Measurements from ENCODE around the gene TOMT. TPM values are rescaled to one million over a fixed set of nuclear protein-coding genes. Genes with fewer than 3 reads are reported as not detected.

The TOMT gene
- polyA plus RNA-seq, 2 of the 4 experiments (the other 2 are of a cell fraction), result not detected

DNA sequence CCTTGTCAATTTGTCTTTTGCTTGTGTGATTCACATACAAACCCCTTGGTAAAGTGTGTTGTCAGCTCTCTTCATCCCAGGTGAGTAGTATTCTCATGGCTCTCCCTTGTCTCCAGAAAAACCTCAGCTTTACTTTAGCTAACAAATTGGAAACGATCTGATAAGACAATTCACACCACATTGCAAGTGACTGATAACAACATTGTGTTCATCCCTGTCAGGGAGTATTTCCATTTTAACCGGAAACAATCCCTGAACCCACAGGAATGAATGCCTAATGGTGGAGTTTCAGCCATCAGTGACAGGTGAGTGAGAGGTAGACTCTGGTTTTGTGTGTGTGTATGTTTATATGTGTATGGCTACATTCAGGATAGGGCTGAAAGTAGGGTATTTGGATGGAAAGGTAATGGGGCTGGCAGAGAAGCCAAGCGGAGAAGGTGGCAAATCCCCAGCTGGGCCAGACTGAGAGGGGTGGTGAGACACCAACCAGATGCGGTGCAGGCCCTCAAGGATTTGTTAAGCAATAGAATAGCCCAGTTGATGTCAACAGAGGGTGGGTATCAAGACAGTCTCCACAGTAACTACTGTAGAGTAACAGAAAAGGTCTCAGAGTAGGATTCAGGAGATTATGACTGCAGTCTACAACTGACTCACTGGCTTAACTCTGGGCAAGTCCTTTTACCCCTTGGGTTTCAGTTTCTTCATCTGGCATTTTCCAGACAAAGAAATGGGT lies 17.5 kb upstream of the TOMT start:
- 89% methylated on average over 4 of the region's 4 CpGs for WGBS (ENCODE audit: missing lambda C conversion rate)
- DNase-seq (ENCODE audit: low read depth in 1 of 2, low spot score in 1 of 2) (no peak), ATAC-seq (no peak), FAIRE-seq (no peak)
- TF ChIP-seq HOXB5 (CRISPR knock-in tag; IDR thresholded peaks at IDR 0.05), result no peak
- TF ChIP-seq, protein P1, sequence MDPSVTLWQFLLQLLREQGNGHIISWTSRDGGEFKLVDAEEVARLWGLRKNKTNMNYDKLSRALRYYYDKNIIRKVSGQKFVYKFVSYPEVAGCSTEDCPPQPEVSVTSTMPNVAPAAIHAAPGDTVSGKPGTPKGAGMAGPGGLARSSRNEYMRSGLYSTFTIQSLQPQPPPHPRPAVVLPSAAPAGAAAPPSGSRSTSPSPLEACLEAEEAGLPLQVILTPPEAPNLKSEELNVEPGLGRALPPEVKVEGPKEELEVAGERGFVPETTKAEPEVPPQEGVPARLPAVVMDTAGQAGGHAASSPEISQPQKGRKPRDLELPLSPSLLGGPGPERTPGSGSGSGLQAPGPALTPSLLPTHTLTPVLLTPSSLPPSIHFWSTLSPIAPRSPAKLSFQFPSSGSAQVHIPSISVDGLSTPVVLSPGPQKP (IDR thresholded peaks at IDR 0.05; ENCODE audit: low read depth, low read length), result no peak
- no peak for TF ChIP-seq EP300 (IDR thresholded peaks at IDR 0.05)
- no peak for TF ChIP-seq POLR2AphosphoS2 (conservative IDR thresholded peaks at IDR 0.05; ENCODE audit: low read length)
- no peak for TF ChIP-seq CBX8 (IDR thresholded peaks at IDR 0.05)
- no peak for TF ChIP-seq FOSL2 (IDR thresholded peaks at IDR 0.05)
- TF ChIP-seq FOSL2 (CRISPR knock-in tag; IDR thresholded peaks at IDR 0.05), result no peak
- TF ChIP-seq RARB (CRISPR knock-in tag; IDR thresholded peaks at IDR 0.05), result no peak
- no peak for TF ChIP-seq JUNB (IDR thresholded peaks at IDR 0.05)
- Histone ChIP-seq H3K4me1 (peaks cover 6% of the 10 kb centered on the region), H3K4me3 (no peak overlapping the region), H3K9me3 (no peaks in the 10 kb centered on the region), H3K4me2 (no peak overlapping the region), H3K27ac (no peak overlapping the region)
- POLR2A ChIA-PET, result no interaction called here
- CTCF ChIA-PET, result interaction anchor here (1.8 to 5.4 kb wide), 2 partner anchors 10 to 63 kb away, joined by 4 to 52 read pairs; no protein-coding TSS in a partner anchor

DNA sequence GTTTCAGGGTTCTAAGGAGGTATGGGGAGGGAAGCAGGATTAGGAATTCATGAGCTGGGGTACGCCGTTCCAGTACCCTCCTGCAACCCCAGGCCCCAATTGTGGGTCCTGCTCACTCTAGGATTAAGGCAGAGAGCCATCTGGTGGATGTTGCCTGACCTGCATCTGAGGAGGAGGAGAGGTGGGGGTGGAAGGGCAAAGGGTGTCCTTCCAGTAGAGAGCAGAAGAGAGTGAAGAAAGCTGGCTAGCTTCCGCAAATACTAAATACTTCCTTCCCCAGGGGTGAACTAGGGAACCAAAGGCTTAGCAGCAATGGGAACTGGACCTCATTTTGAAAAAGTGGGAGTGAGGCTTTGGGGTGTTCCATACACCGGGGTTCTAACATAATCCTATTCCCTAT lies 14.4 kb upstream of the TOMT start:
- FAIRE-seq, result no peak
- 28% methylated on average over 4 of the region's 4 CpGs for WGBS (ENCODE audit: missing lambda C conversion rate)
- Histone ChIP-seq H3K4me1 (peaks cover 6% of the 10 kb centered on the region), H3K9me3 (no peaks in the 10 kb centered on the region), H3K4me2 (no peak overlapping the region), H3K27ac (peak overlapping the region in 1 of 2 experiments; percentile 29; a peak in 2 of 6 replicates), H3K4me3 (no peak overlapping the region)
- CTCF ChIA-PET, result interaction anchor here (0.5 to 14.0 kb wide), 36 partner anchors 9 to 340 kb away, joined by 3 to 354 read pairs (median 4); partner anchors contain the start of genes LAMTOR1 and TOMT
- DNase-seq (ENCODE audit: low read depth in 1 of 2, low spot score in 1 of 2), result peak; percentile 67 to 84
- TF ChIP-seq RNF2 (IDR thresholded peaks at IDR 0.05; ENCODE audit: borderline replicate concordance, low read depth), result no peak
- TF ChIP-seq, protein P2, sequence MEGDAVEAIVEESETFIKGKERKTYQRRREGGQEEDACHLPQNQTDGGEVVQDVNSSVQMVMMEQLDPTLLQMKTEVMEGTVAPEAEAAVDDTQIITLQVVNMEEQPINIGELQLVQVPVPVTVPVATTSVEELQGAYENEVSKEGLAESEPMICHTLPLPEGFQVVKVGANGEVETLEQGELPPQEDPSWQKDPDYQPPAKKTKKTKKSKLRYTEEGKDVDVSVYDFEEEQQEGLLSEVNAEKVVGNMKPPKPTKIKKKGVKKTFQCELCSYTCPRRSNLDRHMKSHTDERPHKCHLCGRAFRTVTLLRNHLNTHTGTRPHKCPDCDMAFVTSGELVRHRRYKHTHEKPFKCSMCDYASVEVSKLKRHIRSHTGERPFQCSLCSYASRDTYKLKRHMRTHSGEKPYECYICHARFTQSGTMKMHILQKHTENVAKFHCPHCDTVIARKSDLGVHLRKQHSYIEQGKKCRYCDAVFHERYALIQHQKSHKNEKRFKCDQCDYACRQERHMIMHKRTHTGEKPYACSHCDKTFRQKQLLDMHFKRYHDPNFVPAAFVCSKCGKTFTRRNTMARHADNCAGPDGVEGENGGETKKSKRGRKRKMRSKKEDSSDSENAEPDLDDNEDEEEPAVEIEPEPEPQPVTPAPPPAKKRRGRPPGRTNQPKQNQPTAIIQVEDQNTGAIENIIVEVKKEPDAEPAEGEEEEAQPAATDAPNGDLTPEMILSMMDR (IDR thresholded peaks at IDR 0.05), result peak; percentile 86
- TF ChIP-seq RAD21 (conservative IDR thresholded peaks at IDR 0.05 in 1 of 2, IDR thresholded peaks at IDR 0.05 in 1 of 2), result peak; percentile 75 to 83
- TF ChIP-seq SMC3 (IDR thresholded peaks at IDR 0.05), result peak; percentile 92
- ATAC-seq, result peak; percentile 94 to 95
- POLR2A ChIA-PET, result interaction anchor here (1.0 to 1.3 kb wide), 4 partner anchors 9 to 66 kb away, joined by 3 to 6 read pairs (median 3); partner anchors contain the start of gene ANAPC15

DNA sequence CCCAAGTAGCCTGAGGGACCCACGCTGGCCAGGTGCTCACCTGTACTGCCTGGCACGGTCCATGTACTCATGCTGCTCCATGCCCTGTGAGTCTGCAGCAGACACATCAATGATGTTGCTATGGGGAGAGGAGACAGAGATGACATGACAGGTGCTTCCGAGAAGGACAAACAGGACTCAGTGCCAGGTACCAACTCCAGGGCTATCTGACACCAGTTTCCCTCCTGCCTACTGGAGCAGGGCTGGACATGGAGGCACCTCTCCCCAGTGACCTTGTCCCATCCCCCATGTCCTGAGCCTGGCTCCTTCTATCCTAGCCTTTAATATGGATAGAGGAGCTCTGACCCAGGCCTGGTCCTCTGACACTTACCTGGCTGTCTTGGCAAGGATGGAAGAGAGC lies 7.0 kb upstream of the TOMT start:
- ChIA-PET POLR2A (no interaction called here), CTCF (interaction anchor here (0.8 to 14.0 kb wide), 11 partner anchors 8 to 332 kb away, joined by 3 to 354 read pairs (median 4); no protein-coding TSS in a partner anchor)
- no peak overlapping the region for H3K4me3 ChIP-seq
- H3K4me2 ChIP-seq, result no peak overlapping the region
- no peak overlapping the region for H3K27ac ChIP-seq
- ATAC-seq (no peak), DNase-seq (ENCODE audit: low read depth in 1 of 2, low spot score in 1 of 2) (no peak), FAIRE-seq (no peak)
- no peak for TF ChIP-seq RCOR1 (IDR thresholded peaks at IDR 0.05; ENCODE audit: low read depth, low read length)
- peaks cover 14% of the 10 kb centered on the region for H3K4me1 ChIP-seq
- WGBS (ENCODE audit: missing lambda C conversion rate), result 93% methylated on average over 2 of the region's 3 CpGs
- H3K9me3 ChIP-seq, result no peaks in the 10 kb centered on the region

DNA sequence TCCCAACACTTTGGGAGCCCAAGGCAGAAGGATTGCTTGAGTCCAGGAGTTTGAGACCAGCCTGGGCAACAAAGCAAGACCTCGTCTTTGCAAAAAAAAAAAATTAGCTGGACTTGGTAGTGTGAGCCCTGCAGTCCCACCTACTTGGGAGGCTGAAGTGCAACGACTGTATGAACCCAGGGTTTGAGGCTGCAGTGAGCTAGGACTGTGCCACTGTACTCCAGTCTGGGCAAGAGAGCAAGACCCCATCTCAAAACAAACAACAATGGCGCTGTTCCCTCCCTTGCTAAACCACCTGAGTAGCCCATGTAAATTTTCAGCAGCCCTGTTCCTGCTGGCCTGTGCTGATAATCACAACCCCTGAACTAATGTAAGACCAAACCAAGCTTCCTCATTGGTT lies 5.7 kb upstream of the TOMT start:
- Histone ChIP-seq H3K4me3 (no peak overlapping the region), H3K27ac (no peak overlapping the region), H3K4me2 (no peak overlapping the region), H3K4me1 (peaks cover 14% of the 10 kb centered on the region), H3K9me3 (no peaks in the 10 kb centered on the region)
- POLR2A ChIA-PET, result interaction anchor here (0.5 kb wide), 1 partner anchor 40 kb away, joined by 3 read pairs; no protein-coding TSS in a partner anchor
- no peak for DNase-seq (ENCODE audit: low read depth in 1 of 2, low spot score in 1 of 2)
- CTCF ChIA-PET, result interaction anchor here (0.6 to 14.0 kb wide), 13 partner anchors 8 to 261 kb away, joined by 3 to 354 read pairs (median 4); no protein-coding TSS in a partner anchor
- WGBS (ENCODE audit: missing lambda C conversion rate), result 88% methylated on average over 3 of the region's 3 CpGs
- no peak for ATAC-seq
- TF ChIP-seq SREBF2 (IDR thresholded peaks at IDR 0.05) (no peak), KDM1A (IDR thresholded peaks at IDR 0.05; ENCODE audit: low read depth) (no peak), FOSL2 (IDR thresholded peaks at IDR 0.05) (no peak), FOSL2 (CRISPR knock-in tag; IDR thresholded peaks at IDR 0.05) (no peak), RCOR1 (IDR thresholded peaks at IDR 0.05; ENCODE audit: low read depth, low read length) (no peak), BHLHE40 (IDR thresholded peaks at IDR 0.05; ENCODE audit: low read depth, low read length) (no peak), PHF8 (IDR thresholded peaks at IDR 0.05; ENCODE audit: borderline replicate concordance, low read depth) (no peak), ZSCAN20 (CRISPR knock-in tag; IDR thresholded peaks at IDR 0.05) (no peak), HEYL (CRISPR knock-in tag; IDR thresholded peaks at IDR 0.05) (no peak), MAZ (IDR thresholded peaks at IDR 0.05; ENCODE audit: borderline replicate concordance, low read depth, low read length) (no peak), HOXB13 (CRISPR knock-in tag; IDR thresholded peaks at IDR 0.05; ENCODE audit: low read depth) (no peak), JUNB (IDR thresholded peaks at IDR 0.05) (no peak)
- TF ChIP-seq, protein P3, sequence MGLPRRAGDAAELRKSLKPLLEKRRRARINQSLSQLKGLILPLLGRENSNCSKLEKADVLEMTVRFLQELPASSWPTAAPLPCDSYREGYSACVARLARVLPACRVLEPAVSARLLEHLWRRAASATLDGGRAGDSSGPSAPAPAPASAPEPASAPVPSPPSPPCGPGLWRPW (IDR thresholded peaks at IDR 0.05), result no peak
- TF ChIP-seq, protein P4, sequence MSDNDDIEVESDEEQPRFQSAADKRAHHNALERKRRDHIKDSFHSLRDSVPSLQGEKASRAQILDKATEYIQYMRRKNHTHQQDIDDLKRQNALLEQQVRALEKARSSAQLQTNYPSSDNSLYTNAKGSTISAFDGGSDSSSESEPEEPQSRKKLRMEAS (IDR thresholded peaks at IDR 0.05), result no peak
- no peak for FAIRE-seq
